Stimulated activated naive CD8-positive, alpha-beta T cell treated with anti-CD3 and anti-CD28 coated beads, Interleukin-15, amount 100 ng/mL, for 72 hours (primary cell): ENCODE measurements around the gene IL13.
"Not testable (repeated sequence)": the region's sequence is repeated elsewhere in the genome, so short reads cannot be mapped to it uniquely, and the experiment has no call there.

Experiments used
- ATAC-seq: fragments of 150-1000 bp; cut with Tn5 transposase; 2 replicates; pipeline ENCODE4 v1.10.0; 2021; ENCODE audit warnings: mild to moderate bottlenecking, moderate library complexity
- DNase-seq, 2 donors: peaks; one replicate each; pipeline ENCODE4 v3.0.0; 2021 to 2022
- H3K27ac Mint-ChIP-seq, 2 donors: one replicate each; pipeline ENCODE4 v1.8.0; 2022; ENCODE audit warnings: mild to moderate bottlenecking in 2 of 2, mixed read lengths in 2 of 2, moderate library complexity in 2 of 2
- H3K27me3 Mint-ChIP-seq: one replicate; pipeline ENCODE4 v1.8.0; 2022; ENCODE audit warnings: mixed read lengths
- H3K4me1 Mint-ChIP-seq: one replicate; pipeline ENCODE4 v1.8.0; 2022; ENCODE audit warnings: mild to moderate bottlenecking, mixed read lengths
- H3K4me3 Mint-ChIP-seq, 2 donors: one replicate each; pipeline ENCODE4 v1.8.0; 2022; ENCODE audit warnings: mild to moderate bottlenecking in 2 of 2, mixed read lengths in 2 of 2, moderate library complexity in 1 of 2
- H3K9me3 Mint-ChIP-seq, 2 donors: one replicate each; pipeline ENCODE4 v1.8.0; 2022; ENCODE audit warnings: mixed read lengths in 2 of 2

The IL13 gene

GRCh38 chr5:132688536-132689339 is 30.8 kb downstream of the IL13 start:
- DNase-seq: no peak
- H3K4me3 Mint-ChIP-seq: peak overlapping the region; percentile 29 to 42
- peak overlapping the region; percentile 9 to 87 for H3K27ac Mint-ChIP-seq
- H3K27me3 Mint-ChIP-seq: no peaks in the 10 kb centered on the region
- H3K9me3 Mint-ChIP-seq: no peaks in the 10 kb centered on the region
- peak; percentile 72 for ATAC-seq
- H3K4me1 Mint-ChIP-seq: peaks cover 45% of the 10 kb centered on the region

GRCh38 chr5:132689513-132689912 is 31.5 kb downstream of the IL13 start:
- no peak overlapping the region for H3K27ac Mint-ChIP-seq
- H3K27me3 Mint-ChIP-seq: no peaks in the 10 kb centered on the region
- DNase-seq (no peak), ATAC-seq (no peak)
- H3K4me3 Mint-ChIP-seq: no peak overlapping the region
- H3K4me1 Mint-ChIP-seq: peaks cover 41% of the 10 kb centered on the region
- no peaks in the 10 kb centered on the region for H3K9me3 Mint-ChIP-seq

- DNase-seq: no peak
- H3K4me1 Mint-ChIP-seq: peaks cover 34% of the 10 kb centered on the region
- H3K9me3 Mint-ChIP-seq: no peaks in the 10 kb centered on the region
- no peak overlapping the region for H3K27ac Mint-ChIP-seq
- no peaks in the 10 kb centered on the region for H3K27me3 Mint-ChIP-seq
- no peak for ATAC-seq
- H3K4me3 Mint-ChIP-seq: no peak overlapping the region
Measured at GRCh38 chr5:132690156-132690555, 32.2 kb downstream of the IL13 start.

DNA sequence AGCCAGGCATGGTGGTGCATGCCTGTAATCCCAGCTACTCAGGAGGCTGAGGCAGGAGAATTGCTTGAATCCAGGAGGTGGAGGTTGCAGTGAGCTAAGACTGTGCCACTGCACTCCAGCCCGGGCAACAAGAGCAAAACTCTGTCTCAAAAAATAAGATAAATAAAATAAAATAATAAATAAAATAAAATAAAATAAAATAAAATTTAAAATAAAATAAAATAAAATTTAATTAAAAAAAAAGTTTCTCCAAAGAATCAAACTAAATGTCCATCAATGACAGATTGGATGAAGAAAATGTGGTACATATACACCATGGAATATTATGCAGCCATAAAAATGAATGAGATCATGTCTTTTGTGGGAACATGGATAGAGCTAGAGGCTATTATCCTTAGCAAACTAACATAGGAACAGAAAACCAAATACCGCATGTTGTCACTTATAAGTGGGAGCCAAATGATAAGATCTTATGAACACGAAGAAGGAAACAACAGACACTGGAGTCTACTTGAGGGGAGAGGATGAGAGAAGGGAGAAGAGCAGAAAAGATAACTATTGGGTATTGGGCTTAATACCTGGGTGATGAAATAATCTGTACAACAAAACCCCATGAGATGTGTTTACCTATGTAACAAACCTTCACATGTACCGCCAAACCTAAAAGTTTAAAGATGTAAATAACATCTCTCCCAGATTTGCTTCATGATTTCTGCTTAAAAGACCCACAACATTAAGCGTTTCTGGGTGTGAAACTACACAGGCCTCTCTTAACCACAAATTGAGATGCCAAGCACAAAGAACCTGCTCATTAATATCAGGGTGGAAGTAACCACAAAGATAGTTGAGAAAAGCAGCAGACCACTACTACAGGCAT is 34.0 kb downstream of the IL13 start:
- Mint-ChIP-seq H3K27ac (peak overlapping the region; percentile 72 to 89), H3K4me1 (peaks cover 30% of the 10 kb centered on the region)
- H3K27me3 Mint-ChIP-seq, H3K9me3 Mint-ChIP-seq, H3K4me3 Mint-ChIP-seq, DNase-seq: not testable (repeated sequence)
- peak; percentile 24 for ATAC-seq

DNA sequence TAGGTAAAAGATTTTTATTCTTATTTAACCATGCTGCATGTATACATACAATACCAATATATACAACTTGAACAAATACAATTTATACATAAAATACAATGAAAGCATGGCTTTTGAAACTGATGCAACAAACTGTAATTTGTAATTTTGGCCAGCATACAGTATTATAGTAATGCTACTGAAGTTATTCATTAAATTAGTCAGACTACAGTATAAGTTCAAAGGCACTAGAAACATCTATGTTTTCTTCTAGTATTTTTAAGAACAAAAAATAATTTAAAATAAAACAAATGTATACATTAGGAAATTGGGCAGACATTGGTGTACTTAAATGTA is 34.6 kb downstream of the IL13 start:
- Mint-ChIP-seq H3K4me3 (no peak overlapping the region), H3K9me3 (no peaks in the 10 kb centered on the region), H3K27me3 (no peaks in the 10 kb centered on the region), H3K27ac (peak overlapping the region; percentile 72 to 89), H3K4me1 (peaks cover 29% of the 10 kb centered on the region)
- DNase-seq: no peak
- ATAC-seq: no peak

GRCh38 chr5:132695956-132696355 is 38.0 kb downstream of the IL13 start:
- H3K27ac Mint-ChIP-seq: peak overlapping the region in 1 of 2 donors; percentile 14

GRCh38 chr5:132704875-132705274 is 46.9 kb downstream of the IL13 start:
- H3K27ac Mint-ChIP-seq: peak overlapping the region in 1 of 2 donors; percentile 48

More at GRCh38 chr5:132695956-132696355, 38.0 kb downstream of the IL13 start:
- no peak for DNase-seq
- no peak for ATAC-seq
- H3K4me3 Mint-ChIP-seq: no peak overlapping the region
- no peaks in the 10 kb centered on the region for H3K27me3 Mint-ChIP-seq
- H3K4me1 Mint-ChIP-seq: peaks cover 7% of the 10 kb centered on the region
- no peaks in the 10 kb centered on the region for H3K9me3 Mint-ChIP-seq

DNA sequence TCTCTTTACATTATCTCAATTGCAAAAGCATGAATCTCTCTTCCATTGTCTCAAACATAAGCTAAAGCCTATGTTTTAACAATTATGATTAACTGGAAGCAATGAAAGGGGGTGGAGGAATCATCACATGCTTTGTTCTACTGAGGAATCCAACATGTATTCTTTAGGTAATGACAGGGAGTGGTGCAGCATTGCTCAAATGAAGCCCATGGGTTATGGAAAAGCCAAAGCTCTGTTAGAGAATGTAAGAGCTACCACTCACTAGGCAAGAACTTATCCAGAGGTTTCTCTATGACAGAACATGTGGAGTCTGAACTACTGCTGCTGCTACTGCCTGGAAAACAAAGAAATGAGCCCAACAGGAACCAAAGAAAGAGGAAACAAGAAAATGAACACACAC is 50.7 kb downstream of the IL13 start:
- no peak for ATAC-seq
- peak overlapping the region in 1 of 2 donors; percentile 17 for H3K27ac Mint-ChIP-seq
- H3K27me3 Mint-ChIP-seq: no peaks in the 10 kb centered on the region
- no peak for DNase-seq
- no peaks in the 10 kb centered on the region for H3K9me3 Mint-ChIP-seq
- no peak overlapping the region for H3K4me3 Mint-ChIP-seq
- H3K4me1 Mint-ChIP-seq: peaks cover 19% of the 10 kb centered on the region

More at GRCh38 chr5:132704875-132705274, 46.9 kb downstream of the IL13 start:
- DNase-seq: no peak
- no peaks in the 10 kb centered on the region for H3K9me3 Mint-ChIP-seq
- no peaks in the 10 kb centered on the region for H3K27me3 Mint-ChIP-seq
- no peak overlapping the region for H3K4me3 Mint-ChIP-seq
- peaks cover 17% of the 10 kb centered on the region for H3K4me1 Mint-ChIP-seq
- no peak for ATAC-seq
